DND-41 (cell line): Measurements from ENCODE around the gene MORN1.

Experiments used
- ATAC-seq: fragments of 200-7000 bp; cut with Tn5 transposase; 3 replicates; pipeline ENCODE4 v1.9.1; 2021; ENCODE audit warnings: low read depth; ENCODE audit not compliant: insufficient read depth
- DNase-seq: peaks from one replicate; pipeline ENCODE4 v3.0.0-alpha.2; 2020
- H2AFZ ChIP-seq: 2 replicates; pipeline ENCODE4 v1.6.0; 2012; ENCODE audit warnings: low read depth, low read length
- H3K27ac ChIP-seq: 2 replicates; pipeline ENCODE4 v1.5.1; 2012; ENCODE audit warnings: low read length, inconsistent platforms
- H3K27me3 ChIP-seq: fragments of 200-600 bp; sonication (generic); 2 replicates; pipeline ENCODE4 v1.6.0; 2012; ENCODE audit warnings: low read length, mild to moderate bottlenecking, inconsistent platforms; ENCODE audit not compliant: insufficient read depth, poor library complexity
- H3K36me3 ChIP-seq: 2 replicates; pipeline ENCODE4 v1.5.1; 2012; ENCODE audit warnings: low read length, inconsistent platforms; ENCODE audit not compliant: insufficient read depth
- H3K4me1 ChIP-seq: 2 replicates; pipeline ENCODE4 v1.5.1; 2012; ENCODE audit warnings: mild to moderate bottlenecking, low read length; ENCODE audit not compliant: insufficient read depth
- H3K4me2 ChIP-seq: 2 replicates; pipeline ENCODE4 v1.6.0; 2012; ENCODE audit warnings: mild to moderate bottlenecking, moderate library complexity, low read length, inconsistent platforms; ENCODE audit not compliant: insufficient read depth
- H3K4me3 ChIP-seq, 2 experiments: fragments of 200-600 bp in 1 of 2; shearing (Covaris generic) in 1 of 2; 2 replicates each; pipeline ENCODE4 v1.5.1; 2012 to 2016; ENCODE audit warnings: inconsistent platforms in 2 of 2, low read length in 2 of 2, mild to moderate bottlenecking in 2 of 2, low read depth in 1 of 2, moderate library complexity in 1 of 2
- H3K79me2 ChIP-seq: 2 replicates; pipeline ENCODE4 v1.6.0; 2012; ENCODE audit warnings: low read length, inconsistent platforms; ENCODE audit not compliant: insufficient read depth
- H3K9ac ChIP-seq: 2 replicates; pipeline ENCODE4 v1.6.0; 2012; ENCODE audit warnings: low read depth, mild to moderate bottlenecking, inconsistent platforms, low read length, moderate library complexity
- H3K9me3 ChIP-seq: 2 replicates; pipeline ENCODE4 v1.5.1; 2012; ENCODE audit warnings: low read length, moderate library complexity, mild to moderate bottlenecking, inconsistent platforms; ENCODE audit not compliant: insufficient read depth, severe bottlenecking
- H4K20me1 ChIP-seq: 2 replicates; pipeline ENCODE4 v1.6.0; 2012; ENCODE audit warnings: low read length; ENCODE audit not compliant: insufficient read depth
- EZH2 ChIP-seq: IDR thresholded peaks from 3 replicates; pipeline ENCODE4 v1.6.1; 2012; ENCODE audit warnings: borderline replicate concordance, low read depth, mild to moderate bottlenecking, moderate library complexity, low read length, inconsistent platforms; ENCODE audit not compliant: severe bottlenecking
- TF ChIP-seq, protein P1 (sequence below): IDR thresholded peaks from 2 replicates; pipeline ENCODE4 v1.5.1; 2012; ENCODE audit warnings: borderline replicate concordance, low read length, moderate library complexity, mild to moderate bottlenecking; ENCODE audit not compliant: poor library complexity, severe bottlenecking; ENCODE audit errors: extremely low read depth

MORN1 gene

DNA sequence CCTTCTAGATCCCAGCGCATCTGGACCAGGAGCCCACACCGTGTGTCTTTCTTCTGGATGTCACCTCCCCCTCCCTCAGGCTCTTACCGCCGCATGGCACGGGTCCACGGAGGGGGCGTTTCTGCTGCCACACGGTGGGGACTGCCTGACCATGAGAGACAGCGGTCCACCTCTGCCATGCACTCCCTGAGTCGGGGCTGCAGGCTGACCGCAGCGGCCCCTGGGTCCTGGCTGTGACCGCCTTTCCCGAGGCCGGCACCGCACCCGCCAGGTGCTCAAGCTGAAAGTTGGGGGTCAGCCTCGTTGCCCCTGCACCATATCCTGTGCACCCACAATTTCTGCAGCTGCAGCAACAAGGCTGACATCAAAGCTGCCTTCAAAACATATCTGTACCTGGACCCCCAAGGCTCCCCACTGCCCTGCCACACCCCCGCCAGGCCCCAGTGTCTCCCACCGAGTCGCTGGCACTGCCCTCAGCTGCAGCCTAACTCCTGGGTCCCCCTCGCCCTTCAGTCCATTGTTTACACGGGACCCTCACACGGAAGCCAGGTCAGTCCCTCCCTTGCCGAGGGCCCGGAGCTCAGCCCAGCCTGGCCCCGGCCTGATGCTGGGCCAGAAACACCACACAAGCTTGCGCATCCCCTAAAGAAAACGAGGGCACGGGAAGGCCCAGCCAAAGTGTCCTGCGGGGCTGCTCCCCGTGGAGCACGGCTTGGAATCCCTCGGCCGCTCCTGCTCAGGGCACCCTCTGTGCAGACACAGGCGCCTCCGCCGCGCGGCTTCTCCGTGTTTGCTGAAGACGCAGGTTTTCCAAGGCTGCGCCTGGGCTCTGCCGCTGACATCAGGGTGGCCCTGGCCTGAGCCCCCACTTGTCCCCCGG lies 51.9 kb downstream of the MORN1 start:
- no peak overlapping the region for H3K4me2 ChIP-seq
- H3K27me3 ChIP-seq, result no peaks in the 10 kb centered on the region
- ATAC-seq (no peak), DNase-seq (no peak)
- H3K4me1 ChIP-seq, result no peaks in the 10 kb centered on the region
- no peak for TF ChIP-seq EZH2
- TF ChIP-seq, protein P1, sequence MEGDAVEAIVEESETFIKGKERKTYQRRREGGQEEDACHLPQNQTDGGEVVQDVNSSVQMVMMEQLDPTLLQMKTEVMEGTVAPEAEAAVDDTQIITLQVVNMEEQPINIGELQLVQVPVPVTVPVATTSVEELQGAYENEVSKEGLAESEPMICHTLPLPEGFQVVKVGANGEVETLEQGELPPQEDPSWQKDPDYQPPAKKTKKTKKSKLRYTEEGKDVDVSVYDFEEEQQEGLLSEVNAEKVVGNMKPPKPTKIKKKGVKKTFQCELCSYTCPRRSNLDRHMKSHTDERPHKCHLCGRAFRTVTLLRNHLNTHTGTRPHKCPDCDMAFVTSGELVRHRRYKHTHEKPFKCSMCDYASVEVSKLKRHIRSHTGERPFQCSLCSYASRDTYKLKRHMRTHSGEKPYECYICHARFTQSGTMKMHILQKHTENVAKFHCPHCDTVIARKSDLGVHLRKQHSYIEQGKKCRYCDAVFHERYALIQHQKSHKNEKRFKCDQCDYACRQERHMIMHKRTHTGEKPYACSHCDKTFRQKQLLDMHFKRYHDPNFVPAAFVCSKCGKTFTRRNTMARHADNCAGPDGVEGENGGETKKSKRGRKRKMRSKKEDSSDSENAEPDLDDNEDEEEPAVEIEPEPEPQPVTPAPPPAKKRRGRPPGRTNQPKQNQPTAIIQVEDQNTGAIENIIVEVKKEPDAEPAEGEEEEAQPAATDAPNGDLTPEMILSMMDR, result no peak
- no peak overlapping the region for H3K4me3 ChIP-seq
- 0 out of 2 replicates have a peak, but pooled peaks cover 5% of the 10 kb centered on the region for H4K20me1 ChIP-seq
- H3K36me3 ChIP-seq, result no peaks in the 10 kb centered on the region
- H3K9me3 ChIP-seq, result no peaks in the 10 kb centered on the region
- H3K27ac ChIP-seq, result no peak overlapping the region
- H3K9ac ChIP-seq, result no peak overlapping the region
- no peaks in the 10 kb centered on the region for H3K79me2 ChIP-seq
- H2AFZ ChIP-seq, result no peak overlapping the region

DNA sequence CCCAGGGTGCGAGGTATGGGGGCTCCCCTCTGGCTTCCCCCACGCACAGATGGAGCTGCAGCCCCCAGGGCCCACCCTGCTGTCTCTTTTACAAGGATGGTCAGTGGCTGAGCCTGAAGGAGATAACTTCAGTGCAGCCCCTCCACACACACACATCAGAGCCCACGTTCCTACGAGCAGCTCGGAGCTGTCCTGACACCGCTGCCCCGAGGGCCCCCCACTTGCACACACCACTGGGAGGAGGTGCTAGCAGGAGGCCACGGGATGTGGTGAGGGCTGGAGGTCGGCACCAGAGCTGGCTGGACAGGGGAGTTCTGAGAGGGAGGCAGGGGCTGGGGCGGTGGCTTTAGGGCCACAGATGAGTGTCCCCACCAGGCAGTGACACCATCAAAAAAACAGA lies 53.9 kb downstream of the MORN1 start:
- H3K4me3 ChIP-seq, result no peak overlapping the region
- ATAC-seq, result no peak
- no peak for DNase-seq
- TF ChIP-seq, protein P1, result no peak
- TF ChIP-seq EZH2, result no peak
- no peak overlapping the region for H3K27ac ChIP-seq
- H3K4me1 ChIP-seq, result no peaks in the 10 kb centered on the region
- H3K9ac ChIP-seq, result no peak overlapping the region
- no peak overlapping the region for H2AFZ ChIP-seq
- H3K4me2 ChIP-seq, result no peak overlapping the region
- no peaks in the 10 kb centered on the region for H3K27me3 ChIP-seq
- no peaks in the 10 kb centered on the region for H3K9me3 ChIP-seq
- 0 out of 2 replicates have a peak, but pooled peaks cover 5% of the 10 kb centered on the region for H4K20me1 ChIP-seq
- H3K36me3 ChIP-seq, result no peaks in the 10 kb centered on the region
- no peaks in the 10 kb centered on the region for H3K79me2 ChIP-seq

DNA sequence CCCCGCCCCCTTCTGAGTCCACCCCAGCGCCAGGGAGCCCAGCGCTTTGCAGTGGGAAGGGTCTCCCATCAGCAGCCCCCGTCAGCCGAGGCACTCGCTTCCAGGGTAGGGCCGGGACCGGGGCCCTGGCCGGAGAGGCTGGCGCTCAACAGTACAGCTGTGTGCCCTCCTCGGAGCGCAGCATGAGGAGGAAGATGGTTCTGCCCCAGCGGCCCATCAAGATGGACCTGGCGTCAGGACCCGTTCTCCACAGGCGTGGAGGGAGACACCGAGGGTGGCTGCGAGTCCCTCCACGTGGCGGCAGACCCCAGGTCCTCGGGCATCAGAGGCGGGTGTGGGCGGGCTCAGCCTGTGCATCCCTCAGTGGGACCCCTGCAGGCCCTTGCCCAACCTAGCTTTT lies 54.3 kb downstream of the MORN1 start:
- H2AFZ ChIP-seq, result no peak overlapping the region
- no peak overlapping the region for H3K27ac ChIP-seq
- H3K4me1 ChIP-seq, result no peaks in the 10 kb centered on the region
- no peak overlapping the region for H3K9ac ChIP-seq
- no peaks in the 10 kb centered on the region for H3K79me2 ChIP-seq
- ATAC-seq, result no peak
- DNase-seq, result no peak
- TF ChIP-seq, protein P1, result no peak
- TF ChIP-seq EZH2, result no peak
- H3K4me3 ChIP-seq, result no peak overlapping the region
- H3K4me2 ChIP-seq, result no peak overlapping the region
- no peaks in the 10 kb centered on the region for H3K9me3 ChIP-seq
- no peaks in the 10 kb centered on the region for H3K27me3 ChIP-seq
- no peaks in the 10 kb centered on the region for H3K36me3 ChIP-seq
- 0 out of 2 replicates have a peak, but pooled peaks cover 5% of the 10 kb centered on the region for H4K20me1 ChIP-seq
